ENCODE results near the gene TMEM154. TPM values are rescaled to one million over a fixed set of nuclear protein-coding genes. Genes with fewer than 3 reads are reported as not detected.

TMEM154 gene
- total RNA-seq, 1 experiment from 2014 or later: 34.5 TPM

- Histone ChIP-seq H3K4me1 (replicated peaks; ENCODE audit: insufficient read depth) (no peaks in the 10 kb centered on the region), H3K4me3 (no peak overlapping the region), H3K9me3 (ENCODE audit: insufficient read depth, low read depth) (no peaks in the 10 kb centered on the region), H3K79me2 (ENCODE audit: low read depth) (no peaks in the 10 kb centered on the region), H3K4me2 (no peak overlapping the region), H3K9me2 (ENCODE audit: insufficient read depth) (no peaks in the 10 kb centered on the region), H3F3A (ENCODE audit: insufficient read depth, low read depth) (no peaks in the 10 kb centered on the region), H2AFZ (no peak overlapping the region), H4K20me1 (ENCODE audit: insufficient read depth) (no peaks in the 10 kb centered on the region), H3K36me3 (ENCODE audit: low read depth) (no peaks in the 10 kb centered on the region), H3K27me3 (ENCODE audit: insufficient read depth, low read depth) (no peaks in the 10 kb centered on the region), H3K27ac (no peak overlapping the region)
- no peak for DNase-seq
- CTCF ChIA-PET: interaction anchor here (0.6 kb wide), 1 partner anchor 205 kb away, joined by 9 read pairs; no protein-coding TSS in a partner anchor
- POLR2A ChIA-PET (ENCODE audit: unreplicated experiment): no interaction called here
- TF ChIP-seq, protein P1, sequence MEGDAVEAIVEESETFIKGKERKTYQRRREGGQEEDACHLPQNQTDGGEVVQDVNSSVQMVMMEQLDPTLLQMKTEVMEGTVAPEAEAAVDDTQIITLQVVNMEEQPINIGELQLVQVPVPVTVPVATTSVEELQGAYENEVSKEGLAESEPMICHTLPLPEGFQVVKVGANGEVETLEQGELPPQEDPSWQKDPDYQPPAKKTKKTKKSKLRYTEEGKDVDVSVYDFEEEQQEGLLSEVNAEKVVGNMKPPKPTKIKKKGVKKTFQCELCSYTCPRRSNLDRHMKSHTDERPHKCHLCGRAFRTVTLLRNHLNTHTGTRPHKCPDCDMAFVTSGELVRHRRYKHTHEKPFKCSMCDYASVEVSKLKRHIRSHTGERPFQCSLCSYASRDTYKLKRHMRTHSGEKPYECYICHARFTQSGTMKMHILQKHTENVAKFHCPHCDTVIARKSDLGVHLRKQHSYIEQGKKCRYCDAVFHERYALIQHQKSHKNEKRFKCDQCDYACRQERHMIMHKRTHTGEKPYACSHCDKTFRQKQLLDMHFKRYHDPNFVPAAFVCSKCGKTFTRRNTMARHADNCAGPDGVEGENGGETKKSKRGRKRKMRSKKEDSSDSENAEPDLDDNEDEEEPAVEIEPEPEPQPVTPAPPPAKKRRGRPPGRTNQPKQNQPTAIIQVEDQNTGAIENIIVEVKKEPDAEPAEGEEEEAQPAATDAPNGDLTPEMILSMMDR (conservative IDR thresholded peaks at IDR 0.05): no peak
- no peak for TF ChIP-seq EZH2 (IDR thresholded peaks at IDR 0.05; ENCODE audit: low read depth)
- intact Hi-C loops (cut with micrococcal nuclease; ENCODE audit: unreplicated experiment): loop anchor here (5.0 to 10.0 kb wide), 2 partner anchors 93 to 481 kb away; no protein-coding TSS in a partner anchor
- BruUV-seq (replicated peaks): no TSS peak
Observed at GRCh38 chr4:152644130-152644529, 35.7 kb downstream of the TMEM154 start.

DNA sequence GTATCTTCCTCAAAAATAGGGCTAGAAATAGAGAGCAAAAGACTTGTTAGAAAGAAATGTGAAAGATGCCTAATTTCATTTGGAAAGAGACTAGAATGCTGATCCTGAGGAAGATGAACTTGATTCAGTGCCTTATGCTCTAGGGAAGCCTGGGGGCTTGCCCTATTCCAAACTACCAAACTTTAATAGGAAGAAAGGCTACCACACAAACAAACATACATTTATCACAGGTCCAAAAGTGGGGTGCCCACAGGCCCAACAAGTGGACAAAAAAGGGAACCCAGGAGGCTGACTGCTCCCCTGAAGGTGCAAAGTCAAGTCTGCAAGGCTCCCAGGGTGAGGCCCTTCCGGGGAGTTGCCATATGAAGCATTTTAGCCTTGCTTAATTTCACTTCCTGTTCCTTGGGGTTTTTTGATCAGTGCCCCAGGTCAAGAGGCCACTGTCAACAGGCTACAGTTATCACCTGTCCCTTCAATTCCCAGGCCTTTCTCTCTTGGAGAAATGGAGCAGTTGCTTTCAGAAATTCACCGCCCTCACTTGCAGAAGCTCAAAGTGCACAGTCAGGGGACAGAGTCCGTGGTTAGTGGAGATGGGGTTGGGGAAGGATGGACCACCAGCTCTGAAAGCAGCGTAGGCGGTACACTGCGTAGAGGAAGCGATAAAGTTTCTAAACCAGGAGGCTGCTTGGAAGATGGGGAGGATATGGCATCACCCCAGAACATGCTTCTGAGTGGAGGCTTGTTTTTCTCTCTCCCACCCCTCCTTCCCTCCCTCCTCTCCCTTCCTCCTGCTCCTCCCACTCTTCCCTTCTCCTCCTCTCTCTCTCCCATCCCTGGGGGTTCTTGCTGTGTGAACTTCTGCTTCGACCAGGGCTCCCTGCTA lies 36.4 kb downstream of the TMEM154 start:
- POLR2A ChIA-PET (ENCODE audit: unreplicated experiment): no interaction called here
- Histone ChIP-seq H3K36me3 (ENCODE audit: low read depth) (no peaks in the 10 kb centered on the region), H3K4me3 (no peak overlapping the region), H3F3A (ENCODE audit: insufficient read depth, low read depth) (no peaks in the 10 kb centered on the region), H3K4me1 (replicated peaks; ENCODE audit: insufficient read depth) (no peaks in the 10 kb centered on the region), H3K9me2 (ENCODE audit: insufficient read depth) (no peaks in the 10 kb centered on the region), H3K9me3 (ENCODE audit: insufficient read depth, low read depth) (no peaks in the 10 kb centered on the region), H3K4me2 (no peak overlapping the region), H4K20me1 (ENCODE audit: insufficient read depth) (no peaks in the 10 kb centered on the region), H3K27ac (no peak overlapping the region), H3K27me3 (ENCODE audit: insufficient read depth, low read depth) (no peaks in the 10 kb centered on the region), H2AFZ (no peak overlapping the region), H3K79me2 (ENCODE audit: low read depth) (no peaks in the 10 kb centered on the region)
- CTCF ChIA-PET: interaction anchor here (0.6 kb wide), 1 partner anchor 205 kb away, joined by 9 read pairs; no protein-coding TSS in a partner anchor
- no TSS peak for BruUV-seq (replicated peaks)
- no peak for DNase-seq
- TF ChIP-seq, protein P1 (conservative IDR thresholded peaks at IDR 0.05): no peak
- intact Hi-C loops (cut with micrococcal nuclease; ENCODE audit: unreplicated experiment): loop anchor here (5.0 to 10.0 kb wide), 2 partner anchors 94 to 481 kb away; no protein-coding TSS in a partner anchor

DNA sequence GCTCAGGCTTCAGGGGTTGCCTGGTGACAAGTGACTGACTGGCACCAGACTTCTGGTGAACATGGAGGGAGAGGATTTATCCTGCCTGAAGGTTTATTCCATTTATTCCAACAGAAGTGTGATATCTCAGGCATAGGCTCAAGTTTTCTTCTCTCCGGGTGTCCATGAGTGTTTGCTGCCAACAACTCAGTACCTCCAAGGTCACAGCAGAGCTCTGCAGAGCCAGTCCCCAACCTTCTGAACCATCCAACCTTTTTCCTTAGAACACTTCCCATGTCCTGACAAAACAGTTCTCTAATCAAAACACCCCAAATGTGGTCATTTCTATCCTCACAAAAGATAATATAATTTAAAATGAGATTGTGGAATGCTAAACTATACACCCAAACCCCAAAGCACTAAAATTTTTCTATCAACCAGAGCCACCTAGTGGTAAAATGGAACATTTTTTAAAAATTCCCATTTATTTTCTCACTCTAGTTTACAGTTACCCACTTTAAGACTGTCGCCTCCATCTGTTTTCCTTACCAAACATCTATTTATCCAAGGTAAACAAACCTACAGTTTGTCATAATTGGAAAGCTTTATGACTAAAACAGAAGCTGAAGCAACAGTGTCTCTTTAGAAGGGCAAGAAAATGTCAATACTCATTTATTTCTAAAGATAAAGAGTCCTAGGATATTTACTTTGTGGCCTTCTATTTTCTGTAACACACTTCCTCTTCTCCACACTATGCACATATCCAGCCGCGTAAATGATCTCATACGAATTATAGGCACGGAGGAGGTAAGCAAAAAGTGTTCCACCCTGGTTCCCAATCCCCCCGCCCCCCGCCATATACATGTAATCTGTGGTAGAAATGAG lies 39.5 kb downstream of the TMEM154 start:
- no peaks in the 10 kb centered on the region for H4K20me1 ChIP-seq (ENCODE audit: insufficient read depth)
- no peak overlapping the region for H2AFZ ChIP-seq
- intact Hi-C loops (cut with micrococcal nuclease; ENCODE audit: unreplicated experiment): loop anchor here (1.0 to 10.0 kb wide), 4 partner anchors 97 to 485 kb away; no protein-coding TSS in a partner anchor
- CTCF ChIA-PET: interaction anchor here (1.2 kb wide), 1 partner anchor 139 kb away, joined by 7 read pairs; no protein-coding TSS in a partner anchor
- BruUV-seq (replicated peaks): no TSS peak
- POLR2A ChIA-PET (ENCODE audit: unreplicated experiment): no interaction called here
- no peak overlapping the region for H3K27ac ChIP-seq
- no peaks in the 10 kb centered on the region for H3K79me2 ChIP-seq (ENCODE audit: low read depth)
- no peaks in the 10 kb centered on the region for H3K27me3 ChIP-seq (ENCODE audit: insufficient read depth, low read depth)
- H3K4me3 ChIP-seq: no peak overlapping the region
- no peaks in the 10 kb centered on the region for H3K9me2 ChIP-seq (ENCODE audit: insufficient read depth)
- no peaks in the 10 kb centered on the region for H3F3A ChIP-seq (ENCODE audit: insufficient read depth, low read depth)
- H3K36me3 ChIP-seq (ENCODE audit: low read depth): no peaks in the 10 kb centered on the region
- no peaks in the 10 kb centered on the region for H3K4me1 ChIP-seq (replicated peaks; ENCODE audit: insufficient read depth)
- no peaks in the 10 kb centered on the region for H3K9me3 ChIP-seq (ENCODE audit: insufficient read depth, low read depth)
- no peak overlapping the region for H3K4me2 ChIP-seq
- TF ChIP-seq EZH2 (IDR thresholded peaks at IDR 0.05; ENCODE audit: low read depth): no peak
- TF ChIP-seq, protein P1 (conservative IDR thresholded peaks at IDR 0.05): peak; percentile 79
- peak in 1 of 2 experiments; percentile 37 for DNase-seq
